Astrocyte (in vitro differentiated cells and primary cell): ENCODE data around the gene CCDC6.

Experiments used
- CTCF ChIP-seq: IDR thresholded peaks from 2 replicates; pipeline ENCODE4 v1.5.1; 2011; ENCODE audit warnings: low read depth, mild to moderate bottlenecking, inconsistent platforms, low read length, moderate library complexity; ENCODE audit not compliant: insufficient read depth
- EZH2 ChIP-seq: IDR thresholded peaks from 2 replicates; pipeline ENCODE4 v1.6.1; 2012; ENCODE audit warnings: mild to moderate bottlenecking, low read length, inconsistent platforms; ENCODE audit not compliant: insufficient read depth

GRCh38 chr10:59954296-59954695 is 47.9 kb upstream of the CCDC6 start:
- TF ChIP-seq CTCF (no peak), EZH2 (no peak)
